ENCODE results near the gene USP49.
"Not testable (repeated sequence)": the region's sequence is repeated elsewhere in the genome, so short reads cannot be mapped to it uniquely, and the experiment has no call there.

The USP49 gene

DNA sequence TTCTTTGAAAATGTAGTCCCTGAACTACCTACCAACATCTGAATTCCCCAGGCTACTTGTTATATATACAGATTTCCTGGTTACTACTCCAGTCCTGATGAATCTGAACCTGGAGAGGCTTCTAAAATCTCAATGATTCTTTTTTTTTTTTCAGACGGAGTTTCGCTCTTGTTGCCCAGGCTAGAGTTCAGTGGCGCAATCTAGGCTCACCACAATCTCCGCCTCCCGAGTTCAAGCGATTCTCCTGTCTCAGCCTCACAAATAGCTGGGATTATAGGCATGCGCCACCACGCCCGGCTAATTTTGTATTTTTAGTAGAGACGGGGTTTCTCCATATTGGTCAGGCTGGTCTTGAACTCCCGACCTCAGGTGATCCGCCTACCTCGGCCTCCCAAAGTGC is 83.2 kb downstream of the USP49 start:
- DNase-seq (ENCODE audit: low spot score): not testable (repeated sequence)

DNA sequence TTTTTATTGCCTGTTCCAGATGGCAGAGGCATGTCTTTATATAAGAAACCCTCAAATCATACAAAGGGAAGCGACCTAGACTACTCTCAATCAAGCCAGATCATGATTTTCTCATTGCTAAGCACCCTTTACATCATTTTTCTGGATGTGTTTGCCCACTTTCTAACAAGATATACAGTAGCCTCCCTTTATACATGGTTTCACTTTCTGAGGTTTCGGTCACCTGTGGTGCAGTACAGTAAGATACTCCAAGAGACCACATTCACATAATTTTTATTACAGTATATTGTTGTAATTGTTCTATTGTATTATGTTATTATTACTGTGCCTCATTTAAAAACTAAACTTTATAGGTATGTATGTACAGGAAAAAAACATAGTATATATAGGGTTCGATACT is 84.1 kb downstream of the USP49 start:
- DNase-seq (ENCODE audit: low spot score): no peak

DNA sequence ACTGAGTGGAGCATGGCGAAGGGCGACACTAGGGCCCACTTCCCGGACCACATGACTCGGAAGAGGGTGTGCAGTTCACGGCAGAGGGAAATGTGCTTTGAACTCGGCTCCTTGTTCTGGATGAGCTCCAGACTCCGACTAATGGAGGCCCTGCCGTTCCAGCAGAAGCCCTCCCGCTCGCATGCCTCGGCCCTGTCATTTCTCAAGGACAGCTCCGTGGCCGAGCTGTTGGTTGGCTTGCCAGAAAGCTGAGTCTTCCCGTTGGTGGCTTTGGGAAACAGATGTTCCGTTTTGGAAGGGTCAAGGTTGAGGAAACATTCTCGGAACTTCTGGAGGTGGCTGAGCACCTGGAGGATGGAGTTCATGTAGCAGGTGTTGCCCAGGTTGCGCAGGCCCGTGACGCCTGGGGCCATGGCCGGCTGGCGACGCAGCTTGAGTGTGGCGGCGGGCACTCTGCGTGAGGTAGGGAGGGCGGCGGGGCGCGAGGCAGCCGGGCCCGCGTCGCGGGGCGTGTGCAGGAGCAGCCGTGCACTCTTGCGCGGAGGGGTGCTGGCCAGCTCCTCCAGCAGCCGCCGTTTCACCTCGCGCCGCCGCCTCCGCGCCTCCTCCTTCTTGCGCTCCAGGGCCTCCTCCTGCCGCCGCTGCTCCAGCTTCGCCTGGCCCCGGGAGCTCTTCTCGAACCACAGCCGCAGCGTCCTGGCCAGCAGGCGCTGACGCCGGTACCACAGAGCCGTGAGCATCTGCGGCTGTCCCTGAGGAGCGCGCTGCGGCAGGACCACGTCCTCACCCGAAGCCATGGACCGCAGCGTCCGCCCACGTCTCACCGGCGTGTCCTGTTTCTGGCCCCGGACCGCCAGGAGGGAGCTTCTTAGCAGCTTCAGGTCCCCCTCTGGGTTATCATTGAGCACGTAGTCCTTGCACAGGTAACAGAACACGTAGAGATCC is 89.1 kb downstream of the USP49 start:
- DNase-seq (ENCODE audit: low spot score): no peak

DNA sequence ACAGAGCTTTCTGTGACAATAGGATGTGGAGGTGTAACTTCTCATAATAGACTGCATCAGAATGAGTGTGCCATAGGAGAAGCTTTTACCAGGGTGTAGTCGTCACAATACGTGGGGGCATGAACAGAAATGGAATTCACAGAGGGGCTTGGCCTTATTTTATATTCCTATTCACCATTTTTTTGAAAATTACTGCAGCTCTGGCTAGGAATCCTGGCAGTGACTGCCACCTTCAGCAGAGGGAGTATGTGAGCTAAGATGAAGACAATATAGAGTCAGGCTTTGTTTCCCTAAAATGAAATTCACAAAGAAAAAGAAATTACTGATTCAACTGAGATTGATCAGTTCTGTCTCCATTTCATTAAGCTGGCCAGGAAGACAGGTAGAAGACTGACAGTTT is 93.8 kb downstream of the USP49 start:
- DNase-seq (ENCODE audit: low spot score): no peak

DNA sequence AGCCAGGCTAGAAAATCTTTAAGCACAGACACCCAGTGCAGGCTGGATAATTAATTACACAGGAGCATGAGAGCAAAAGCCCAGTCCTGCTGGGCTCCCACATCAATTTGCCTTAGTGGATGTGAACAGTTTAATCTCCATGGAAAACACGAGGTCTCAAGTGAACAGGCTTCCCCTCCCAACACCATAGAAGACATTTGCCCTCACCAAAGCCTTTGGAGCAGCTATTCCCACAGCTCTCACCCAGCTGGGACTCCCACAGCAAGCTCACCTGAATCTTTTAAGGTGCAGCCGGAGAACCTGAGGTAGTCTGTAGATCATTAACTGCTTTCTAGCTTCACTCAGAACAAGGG is 95.6 kb downstream of the USP49 start:
- no peak for DNase-seq (ENCODE audit: low spot score)

DNA sequence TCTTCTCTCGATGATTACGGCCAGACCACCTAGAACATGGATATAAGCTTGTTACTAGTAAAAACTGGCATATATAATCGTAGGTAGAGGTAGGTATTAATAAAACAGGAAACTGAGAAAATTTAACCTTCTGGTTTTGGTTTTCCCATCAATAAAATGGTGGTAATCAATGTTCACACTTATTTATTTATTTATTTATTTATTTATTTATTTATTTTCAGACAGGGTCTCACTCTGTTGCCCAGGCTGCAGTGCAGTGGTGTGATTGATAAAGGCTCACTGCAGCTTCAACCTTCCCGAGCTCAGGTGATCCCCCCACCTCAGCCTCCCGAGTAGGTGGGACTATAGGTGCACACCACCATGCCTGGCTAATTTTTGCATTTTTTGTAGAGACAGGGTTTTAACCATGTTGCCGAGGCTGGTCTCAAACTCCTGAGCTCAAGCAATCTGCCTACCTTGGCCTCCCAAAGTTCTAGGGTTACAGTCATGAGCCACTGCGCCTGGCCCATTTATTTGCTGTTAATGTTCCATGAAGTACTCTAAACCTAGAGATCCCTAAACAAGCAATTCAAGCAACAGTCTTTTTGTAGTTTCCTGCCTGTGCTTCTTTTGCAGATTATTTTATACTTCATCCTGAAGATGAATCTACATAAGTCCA is 96.1 kb downstream of the USP49 start:
- no peak for DNase-seq (ENCODE audit: low spot score)

DNA sequence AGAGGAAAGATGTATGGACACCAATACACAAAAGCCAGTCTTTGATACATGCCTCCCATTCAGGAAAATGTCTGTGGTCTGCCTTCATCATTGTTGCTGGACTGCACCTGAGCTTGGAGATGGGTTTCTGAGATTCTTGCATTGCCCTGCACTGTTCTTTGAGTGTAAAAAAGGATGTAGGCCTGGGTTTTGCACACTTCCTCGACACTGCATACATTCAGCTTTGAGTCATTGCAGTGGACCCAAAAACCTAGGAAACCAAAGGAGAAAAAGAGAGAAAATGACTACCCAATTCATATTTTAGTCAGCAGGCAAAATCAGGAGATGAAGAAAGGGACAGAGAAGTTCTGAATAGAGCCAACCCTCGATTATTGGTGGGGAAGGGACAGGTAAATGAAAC is 98.7 kb downstream of the USP49 start:
- no peak for DNase-seq (ENCODE audit: low spot score)

DNA sequence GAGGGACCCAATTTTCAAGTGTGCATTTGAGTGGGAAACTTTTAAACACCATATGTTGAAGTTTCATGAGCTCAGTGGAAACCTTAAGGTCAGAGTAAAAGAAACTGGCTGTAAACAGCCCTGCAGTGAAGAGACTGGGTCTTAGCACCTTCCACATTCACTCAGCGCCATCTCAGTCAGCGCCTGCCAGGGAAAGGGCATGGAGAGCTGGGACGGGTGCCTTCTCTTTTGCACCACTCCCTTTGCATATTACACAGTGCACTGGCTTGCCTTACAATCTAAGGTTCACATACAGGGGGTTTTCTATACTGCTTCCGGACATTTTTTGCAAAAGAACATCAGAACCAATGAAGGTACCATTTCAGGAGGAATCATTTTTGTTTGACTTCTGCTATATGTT is 103.2 kb downstream of the USP49 start:
- DNase-seq (ENCODE audit: low spot score): no peak

DNA sequence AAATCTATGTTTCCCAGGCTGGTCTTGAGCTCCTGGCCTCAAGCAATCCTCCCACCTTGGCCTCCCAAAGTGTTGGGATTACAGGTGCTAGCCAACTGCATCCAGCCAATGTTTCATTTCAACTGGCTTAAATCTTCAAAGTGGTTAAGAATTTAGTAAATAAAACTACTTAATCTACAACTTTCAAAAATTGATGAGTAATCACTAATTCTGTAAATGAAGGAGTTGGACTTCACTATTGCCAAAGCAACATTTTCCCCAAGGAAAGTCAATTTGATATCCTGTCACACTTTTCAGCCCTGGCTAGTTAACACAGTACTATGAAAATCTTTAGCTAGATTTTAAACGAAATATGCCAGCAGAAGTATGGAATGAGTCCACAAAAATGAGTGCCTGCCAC is 103.9 kb downstream of the USP49 start:
- DNase-seq (ENCODE audit: low spot score): no peak

DNA sequence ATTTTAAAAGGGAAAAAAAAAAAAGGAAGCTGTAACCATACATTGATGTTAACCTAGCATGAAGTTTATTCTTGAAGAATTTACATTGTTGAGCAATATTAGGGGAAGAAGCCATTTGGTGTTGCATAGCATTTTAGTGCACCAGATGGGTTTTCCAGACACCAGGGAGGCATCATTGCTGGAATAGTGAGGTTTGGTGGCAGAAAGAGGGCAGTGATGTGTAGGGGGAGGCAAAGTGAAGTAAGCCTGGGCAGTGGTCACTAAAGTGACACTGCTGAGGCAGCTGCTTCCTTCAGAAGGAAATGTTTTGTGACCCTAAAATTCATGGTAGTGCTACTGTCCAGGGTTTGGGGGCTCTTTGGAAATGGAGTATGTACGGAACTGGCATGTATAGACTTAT is 105.1 kb downstream of the USP49 start:
- DNase-seq (ENCODE audit: low spot score): no peak

DNA sequence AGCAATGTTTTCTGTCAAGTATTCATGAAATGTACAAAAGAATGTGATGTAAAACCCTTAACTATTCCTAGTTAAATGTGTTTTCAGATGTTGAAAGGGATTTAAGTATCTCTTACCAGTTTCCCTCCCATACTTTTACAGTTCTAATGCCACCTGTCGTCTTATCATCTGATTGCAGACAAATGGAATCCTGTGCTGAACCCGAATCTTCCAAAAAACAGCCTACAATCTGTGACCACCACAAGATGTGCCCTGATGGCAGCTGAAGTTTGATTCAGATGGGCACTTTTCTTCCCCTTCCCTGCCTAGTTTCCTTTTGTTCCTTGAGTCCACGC is 105.8 kb downstream of the USP49 start:
- no peak for DNase-seq (ENCODE audit: low spot score)

DNA sequence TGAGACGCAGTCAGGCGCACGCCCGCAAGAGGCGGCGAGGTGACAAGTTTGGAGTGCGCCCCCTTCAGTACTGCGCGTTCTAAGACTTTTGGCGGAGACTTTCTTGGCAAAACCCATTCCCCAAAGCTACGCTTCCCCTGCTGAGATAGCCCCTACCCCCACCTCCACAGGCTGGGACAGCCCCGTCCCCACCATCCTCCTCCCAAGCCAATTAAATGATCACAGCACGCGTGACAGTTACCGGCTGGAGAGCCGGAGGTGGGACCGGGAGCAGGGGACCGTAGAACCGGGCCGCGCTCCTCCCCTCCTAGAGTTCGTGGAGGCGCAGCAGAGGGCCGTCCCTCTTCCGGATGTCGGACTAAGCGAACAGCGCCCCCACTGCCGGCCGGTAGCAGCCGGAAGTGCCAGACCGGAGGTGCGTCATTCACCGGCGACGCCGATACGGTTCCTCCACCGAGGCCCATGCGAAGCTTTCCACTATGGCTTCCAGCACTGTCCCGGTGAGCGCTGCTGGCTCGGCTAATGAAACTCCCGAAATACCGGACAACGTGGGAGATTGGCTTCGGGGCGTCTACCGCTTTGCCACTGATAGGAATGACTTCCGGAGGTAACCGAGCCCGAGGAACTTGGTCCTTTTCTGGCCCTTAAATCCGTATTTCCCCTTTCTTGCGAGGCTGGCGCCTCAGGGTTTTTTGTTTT is 107.8 kb downstream of the USP49 start, which contains the start of gene TOMM6:
TOMM6 (plus strand) TSS at position 476 of the 699 bp plus-strand sequence; CDS start at position 480, 4 bp downstream.
- peak; percentile 92 for DNase-seq (ENCODE audit: low spot score)

DNA sequence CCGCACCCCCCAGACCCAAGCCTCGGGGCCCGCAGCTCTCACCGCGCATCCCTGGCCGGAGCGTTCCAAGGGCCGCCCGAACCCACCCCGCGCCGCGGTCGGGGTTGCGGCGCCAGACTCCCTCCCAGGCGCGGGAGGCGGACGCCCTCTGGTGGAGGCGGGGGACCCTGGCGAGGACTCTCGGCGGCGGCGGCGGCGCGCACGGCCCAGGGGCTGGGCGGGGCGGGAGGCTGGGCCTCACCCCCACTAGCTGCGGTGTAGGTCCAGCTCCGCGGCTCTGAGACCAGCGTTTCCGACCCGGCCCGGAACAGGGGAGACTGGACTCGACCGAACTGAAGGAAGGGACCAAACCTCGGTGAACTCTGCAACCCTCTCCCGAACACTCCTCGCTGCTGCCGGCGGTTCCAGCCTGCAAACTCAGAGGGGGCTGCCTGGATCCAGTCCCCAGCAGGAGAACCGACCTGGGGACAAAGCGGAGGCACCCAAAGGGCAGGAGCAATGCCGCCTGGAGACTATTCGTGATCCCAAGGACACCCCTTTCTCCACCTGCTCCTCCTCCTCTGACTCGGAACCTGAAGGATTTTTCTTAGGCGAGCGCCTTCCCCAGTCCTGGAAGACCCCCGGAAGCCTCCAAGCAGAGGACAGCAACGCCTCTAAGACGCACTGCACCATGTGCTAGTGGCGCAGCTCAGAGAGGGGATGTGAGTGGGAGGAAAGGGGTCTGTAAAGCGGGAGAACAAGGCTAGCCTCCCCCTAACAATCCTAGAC is 108.5 kb downstream of the USP49 start:
- DNase-seq (ENCODE audit: low spot score): peak; percentile 91

DNA sequence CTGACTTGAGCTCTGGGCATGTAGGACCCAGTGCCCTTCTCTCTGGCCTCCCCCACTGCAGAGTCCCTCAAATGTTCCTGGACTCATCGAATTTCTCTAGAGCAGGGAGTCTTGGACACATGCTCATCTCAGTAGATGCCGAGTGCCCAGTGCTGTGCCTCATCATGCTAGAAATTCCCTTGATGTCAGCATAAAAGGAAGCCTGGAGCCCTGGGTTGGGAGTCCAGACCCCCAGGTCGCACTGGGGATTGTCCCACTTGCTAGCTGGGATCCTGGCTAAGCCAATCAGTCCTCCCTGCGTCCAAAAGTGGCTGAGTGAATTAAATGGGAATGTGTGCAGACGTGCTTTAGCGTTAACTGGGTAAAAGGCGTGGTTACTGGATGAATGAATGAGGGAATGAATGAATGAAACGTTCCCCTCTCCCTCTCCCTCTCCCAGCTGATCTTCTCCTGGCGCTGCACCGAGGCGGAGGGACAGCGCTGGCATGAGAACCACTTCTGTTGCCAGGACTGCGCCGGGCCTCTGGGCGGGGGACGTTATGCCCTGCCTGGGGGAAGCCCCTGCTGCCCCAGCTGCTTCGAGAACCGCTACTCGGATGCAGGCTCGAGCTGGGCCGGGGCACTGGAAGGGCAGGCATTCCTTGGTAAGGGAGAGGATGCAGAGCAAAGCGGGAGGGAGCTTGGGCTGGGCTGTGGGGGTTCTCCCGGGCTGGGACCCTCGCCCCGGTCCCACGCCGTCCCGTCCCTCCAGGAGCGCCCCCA is 109.3 kb downstream of the USP49 start:
- peak; percentile 20 for DNase-seq (ENCODE audit: low spot score)

DNA sequence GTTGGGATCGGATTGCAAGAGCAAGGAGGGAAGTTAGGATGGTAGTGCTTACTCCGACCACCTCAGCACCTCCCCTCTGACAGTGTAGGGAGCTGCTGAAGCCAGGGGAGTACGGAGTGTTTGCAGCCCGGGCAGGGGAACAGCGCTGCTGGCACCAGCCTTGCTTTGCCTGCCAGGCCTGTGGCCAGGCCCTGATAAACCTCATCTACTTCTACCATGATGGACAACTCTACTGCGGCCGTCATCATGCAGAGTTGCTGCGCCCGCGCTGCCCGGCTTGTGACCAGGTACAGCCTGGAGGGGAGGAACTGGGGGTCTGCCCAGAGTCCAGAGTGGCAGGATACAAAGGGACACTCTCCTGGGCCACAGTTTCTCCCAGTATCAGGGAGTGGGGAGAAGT is 109.9 kb downstream of the USP49 start:
- DNase-seq (ENCODE audit: low spot score): no peak

DNA sequence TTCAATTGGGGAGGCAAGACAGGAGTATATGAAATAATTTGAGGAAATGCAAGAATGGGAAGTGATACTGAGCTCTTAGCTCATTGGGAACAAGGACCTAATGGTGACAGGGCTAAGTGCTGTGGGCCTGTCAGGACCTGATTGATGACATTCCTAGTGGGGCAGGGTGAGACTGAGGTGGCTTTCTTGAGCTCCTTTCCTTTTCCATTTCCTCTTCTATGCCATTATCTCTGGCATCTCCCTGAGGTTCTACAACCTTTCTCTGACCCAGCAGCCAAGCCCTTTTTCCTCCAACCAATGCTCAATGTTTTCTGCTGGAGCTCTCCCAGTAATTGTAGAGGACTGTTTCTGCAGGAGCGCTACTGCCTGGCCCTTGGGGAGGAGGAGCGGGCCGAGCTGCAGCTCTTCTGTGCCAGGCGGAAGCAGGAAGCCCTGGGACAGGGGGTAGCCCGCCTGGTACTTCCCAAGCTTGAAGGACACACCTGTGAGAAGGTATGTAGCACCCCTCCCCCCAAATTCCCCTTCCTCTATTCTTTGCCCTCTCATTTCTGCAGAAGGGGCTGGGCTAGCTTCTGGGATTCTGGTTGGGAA is 110.5 kb downstream of the USP49 start:
- DNase-seq (ENCODE audit: low spot score): no peak

DNA sequence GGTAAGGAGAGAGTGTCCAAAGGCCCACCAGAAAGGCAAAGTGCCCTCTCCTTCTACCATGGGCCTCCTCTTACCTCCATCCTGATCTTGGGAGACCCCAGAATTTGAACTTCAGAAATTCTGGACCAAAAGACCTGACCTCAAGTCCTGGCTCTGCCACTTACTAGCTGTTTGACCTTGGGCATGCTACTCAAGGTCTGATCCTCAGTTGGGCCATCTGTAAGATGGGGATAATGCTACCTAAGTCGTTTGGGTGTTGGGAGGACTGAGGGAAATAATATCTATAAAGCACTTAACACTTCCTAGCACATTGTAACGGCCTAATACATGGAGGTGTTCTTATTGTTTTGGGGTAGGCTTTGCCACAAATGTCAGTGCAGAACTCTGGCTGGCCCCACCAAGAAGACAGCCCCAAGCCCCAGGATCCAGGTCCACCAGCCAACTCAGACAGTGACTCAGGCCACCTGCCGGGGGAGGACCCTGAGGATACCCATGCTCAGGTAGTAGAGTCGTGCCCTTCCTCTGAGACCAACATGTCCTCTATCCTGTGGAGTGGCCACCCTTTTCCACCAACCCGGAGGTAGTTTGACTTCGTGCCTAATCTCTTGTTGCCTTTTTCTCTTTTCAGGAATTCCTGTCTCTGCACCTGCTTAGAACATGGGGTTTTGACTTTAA is 111.9 kb downstream of the USP49 start:
- no peak for DNase-seq (ENCODE audit: low spot score)

DNA sequence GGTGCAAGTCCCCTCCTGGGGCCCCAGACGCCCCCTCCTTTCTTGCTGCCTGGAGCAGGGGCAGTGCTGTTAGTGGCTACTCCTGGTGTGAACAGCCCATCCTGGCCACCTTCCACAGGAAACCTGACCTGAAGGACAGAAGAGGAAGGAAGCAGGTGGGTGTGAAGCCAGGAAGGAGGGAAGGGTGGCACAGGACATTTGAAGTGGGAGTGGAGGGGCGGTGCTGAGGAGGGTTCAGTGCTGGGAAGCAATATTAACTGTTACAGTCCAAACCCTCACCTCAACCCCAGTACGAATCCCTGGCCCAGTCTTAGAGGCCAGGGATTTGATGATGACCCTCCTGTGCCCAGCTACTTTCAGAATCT is 113.8 kb downstream of the USP49 start:
- no peak for DNase-seq (ENCODE audit: low spot score)

DNA sequence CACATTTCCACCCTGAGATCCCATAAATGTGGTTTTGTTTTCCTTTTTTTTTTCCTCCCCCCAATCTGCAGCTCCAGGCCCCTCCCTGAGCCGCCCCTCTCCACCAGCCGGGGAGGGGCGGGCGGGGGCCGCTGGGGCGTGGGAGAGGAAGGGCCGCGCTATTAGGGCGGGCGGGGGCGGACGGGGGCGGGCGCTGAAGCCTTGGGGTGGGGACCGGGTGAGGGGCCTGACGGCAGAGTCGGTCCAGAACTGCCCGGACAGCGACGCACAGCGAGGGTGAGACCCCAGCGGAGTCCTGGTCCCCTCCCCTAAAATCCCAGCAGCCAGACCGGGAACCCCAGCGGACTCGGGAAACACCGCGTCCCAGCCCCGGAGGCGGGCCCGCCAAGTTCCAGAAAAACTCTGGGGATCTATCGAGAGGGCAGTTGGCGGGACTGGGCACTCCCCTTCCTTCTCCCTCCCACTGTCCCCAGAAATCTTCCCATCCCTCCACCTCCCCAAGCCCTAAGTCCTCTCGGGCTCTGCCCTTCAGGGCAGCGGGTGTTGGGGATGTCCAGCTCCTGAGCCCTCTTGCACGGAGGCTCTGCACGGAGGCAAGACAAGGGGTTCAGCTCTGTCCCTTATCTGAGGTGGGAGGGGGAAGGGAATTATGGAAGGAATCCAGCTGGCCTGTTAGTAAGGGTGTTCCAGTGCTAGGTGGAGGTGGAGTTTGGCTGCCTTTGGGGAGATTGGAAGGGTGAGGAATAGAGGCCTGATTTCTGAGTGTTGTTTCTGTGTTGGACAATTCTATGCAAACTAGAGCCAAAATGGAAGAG is 114.4 kb downstream of the USP49 start, which contains the start of gene PRICKLE4:
PRICKLE4 (plus strand) TSS at position 232 of the 815 bp plus-strand sequence. CDS start 2,692 bp downstream, outside the sequence.
- peak; percentile 43 for DNase-seq (ENCODE audit: low spot score)
